ENCODE measurements around the gene COPS7A.
"Not testable (repeated sequence)": the region's sequence is repeated elsewhere in the genome, so short reads cannot be mapped to it uniquely, and the experiment has no call there.

The COPS7A gene

DNA sequence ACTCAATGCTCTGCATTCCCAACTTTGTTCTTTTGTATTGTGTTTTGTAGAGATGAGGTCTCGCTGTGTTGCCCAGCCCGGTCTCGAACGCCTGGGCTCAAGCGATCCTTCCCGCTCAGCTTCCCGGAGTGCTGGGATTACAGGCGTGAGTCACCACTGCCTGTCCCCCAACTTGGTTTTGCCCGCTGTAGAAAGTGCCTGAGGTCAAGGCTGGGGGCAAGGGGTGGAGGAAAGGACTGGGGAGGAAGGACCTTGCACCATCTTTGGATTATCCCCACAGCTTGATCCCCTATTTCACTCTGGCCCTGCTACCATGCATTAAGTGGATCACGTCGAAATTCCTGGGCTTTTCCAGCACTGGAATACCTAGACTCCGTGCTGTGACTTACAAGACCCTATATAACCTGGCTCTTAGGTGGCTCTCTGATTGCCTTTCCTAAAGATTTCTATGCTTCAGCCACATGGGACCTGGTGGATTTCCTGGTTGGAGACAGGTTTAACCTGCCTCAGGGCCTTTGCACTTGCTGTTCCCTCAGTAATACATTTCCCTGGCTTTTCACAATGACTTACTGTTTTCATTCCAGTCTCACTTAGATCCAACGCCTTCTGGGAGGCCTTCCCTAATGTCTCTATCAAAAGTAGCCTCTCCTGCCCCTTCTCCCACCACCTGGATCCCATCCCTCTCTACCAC lies 22.6 kb upstream of the COPS7A start:
- no peak for DNase-seq (ENCODE audit: low spot score)

DNA sequence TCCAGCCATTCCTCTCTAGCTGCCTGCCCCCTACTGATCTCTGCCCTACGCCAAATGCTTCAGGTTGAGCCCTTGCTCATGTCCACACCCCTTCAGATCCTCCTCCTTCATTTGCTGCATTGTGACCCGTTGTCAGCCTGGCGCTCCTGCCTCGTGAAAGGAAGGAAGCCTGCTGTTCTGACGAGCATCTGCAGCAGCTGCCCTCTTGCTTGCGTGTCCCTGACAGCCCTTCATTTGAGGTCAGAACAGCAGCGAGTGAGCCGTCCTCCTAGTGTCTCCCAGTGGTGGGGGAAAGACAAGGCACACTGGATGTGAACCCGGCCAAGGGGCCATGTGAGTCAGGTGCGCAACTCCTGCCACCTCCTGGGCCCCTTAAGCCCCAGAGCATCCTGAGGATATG lies 20.2 kb upstream of the COPS7A start:
- no peak for DNase-seq (ENCODE audit: low spot score)

DNA sequence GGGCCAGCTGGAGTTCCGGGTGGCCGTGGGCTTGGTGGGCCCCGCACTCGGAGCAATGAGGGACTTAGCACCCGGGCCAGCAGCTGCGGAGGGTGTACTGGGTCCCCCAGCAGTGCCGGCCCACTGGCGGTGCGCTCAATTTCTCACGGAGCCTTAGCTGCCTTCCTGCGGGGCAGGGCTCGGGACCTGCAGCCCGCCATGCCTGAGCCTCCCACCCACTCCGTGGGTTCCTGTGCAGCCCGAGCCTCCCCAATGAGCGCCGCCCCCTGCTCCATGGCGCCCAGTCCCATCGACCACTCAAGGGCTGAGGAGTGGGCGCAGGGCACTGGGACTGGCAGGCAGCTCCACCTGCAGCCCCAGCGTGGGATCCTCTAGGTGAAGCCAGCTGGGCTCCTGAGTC lies 15.5 kb upstream of the COPS7A start:
- DNase-seq (ENCODE audit: low spot score), result not testable (repeated sequence)

DNA sequence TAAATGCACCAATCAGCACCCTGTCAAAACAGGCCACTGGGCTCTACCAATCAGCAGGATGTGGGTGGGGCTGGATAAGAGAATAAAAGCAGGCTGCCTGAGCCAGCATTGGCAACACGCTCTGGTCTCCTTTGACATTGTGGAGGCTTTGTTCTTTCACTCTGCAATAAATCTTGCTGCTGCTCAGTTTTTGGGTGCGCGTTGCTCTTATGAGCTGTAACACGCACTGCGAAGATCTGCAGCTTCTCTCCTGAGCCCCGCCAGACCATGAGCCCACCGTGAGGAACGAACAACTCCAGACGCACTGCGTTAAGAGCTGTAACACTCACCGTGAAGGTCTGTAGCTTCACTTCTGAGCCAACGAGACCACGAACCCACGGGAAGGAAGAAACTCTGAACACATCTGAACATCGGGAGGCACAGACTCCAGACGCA lies 14.9 kb upstream of the COPS7A start:
- DNase-seq (ENCODE audit: low spot score), result no peak

DNA sequence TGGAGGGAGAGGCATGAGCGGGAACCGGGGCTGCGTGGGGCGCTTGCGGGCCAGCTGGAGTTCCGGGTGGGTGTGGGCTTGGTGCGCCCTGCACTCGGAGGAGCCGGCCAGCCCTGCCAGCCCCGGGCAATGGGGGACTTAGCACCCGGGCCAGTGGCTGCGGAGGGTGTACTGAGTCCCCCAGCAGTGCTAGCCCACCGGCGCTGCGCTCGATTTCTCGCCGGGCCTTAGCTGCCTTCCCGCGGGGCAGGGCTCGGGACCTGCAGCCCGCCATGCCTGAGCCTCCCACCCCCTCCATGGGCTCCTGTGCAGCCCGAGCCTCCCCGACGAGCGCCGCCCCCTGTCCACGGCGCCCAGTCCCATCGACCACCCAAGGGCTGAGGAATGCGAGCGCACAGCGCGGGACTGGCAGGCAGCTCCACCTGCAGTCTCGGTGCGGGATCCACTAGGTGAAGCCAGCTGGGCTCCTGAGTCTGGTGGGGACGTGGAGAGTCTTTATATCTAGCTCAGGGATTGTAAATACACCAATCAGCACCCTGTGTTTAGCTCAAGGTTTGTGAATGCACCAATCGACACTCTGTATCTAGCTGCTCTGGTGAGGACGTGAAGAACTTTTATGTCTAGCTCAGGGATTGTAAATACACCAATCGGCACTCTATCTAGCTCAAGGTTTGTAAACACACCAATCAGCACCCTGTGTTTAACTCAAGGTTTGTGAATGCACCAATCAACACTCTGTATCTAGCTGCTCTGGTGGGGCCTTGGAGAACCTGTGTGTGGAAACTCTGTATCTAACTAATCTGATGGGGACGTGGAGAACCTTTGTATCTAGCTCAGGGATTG lies 7.6 kb upstream of the COPS7A start:
- DNase-seq (ENCODE audit: low spot score), result not testable (repeated sequence)

DNA sequence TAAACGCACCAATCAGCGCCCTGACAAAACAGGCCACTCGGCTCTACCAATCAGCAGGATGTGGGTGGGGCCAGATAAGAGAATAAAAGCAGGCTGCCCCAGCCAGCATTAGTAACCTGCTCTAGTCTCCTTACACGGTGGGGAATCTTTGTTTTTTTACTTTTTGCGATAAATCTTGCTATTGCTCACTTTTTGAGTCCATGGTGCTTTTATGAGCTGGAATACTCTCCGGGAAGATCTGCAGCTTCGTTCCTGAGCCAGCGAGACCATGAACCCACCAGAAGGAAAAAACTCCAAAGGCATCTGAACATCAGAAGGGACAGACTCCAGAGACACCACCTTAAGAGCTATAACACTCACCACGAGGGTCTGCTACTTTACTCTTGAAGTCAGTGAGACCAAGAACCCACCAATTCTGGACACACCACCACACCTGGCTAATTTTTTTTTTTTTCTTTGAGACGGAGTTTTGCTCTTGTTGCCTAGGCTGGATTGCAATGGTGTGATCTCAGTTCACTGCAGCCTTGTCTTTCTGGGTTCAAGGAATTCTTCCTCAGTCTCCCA lies 6.9 kb upstream of the COPS7A start:
- no peak for DNase-seq (ENCODE audit: low spot score)

DNA sequence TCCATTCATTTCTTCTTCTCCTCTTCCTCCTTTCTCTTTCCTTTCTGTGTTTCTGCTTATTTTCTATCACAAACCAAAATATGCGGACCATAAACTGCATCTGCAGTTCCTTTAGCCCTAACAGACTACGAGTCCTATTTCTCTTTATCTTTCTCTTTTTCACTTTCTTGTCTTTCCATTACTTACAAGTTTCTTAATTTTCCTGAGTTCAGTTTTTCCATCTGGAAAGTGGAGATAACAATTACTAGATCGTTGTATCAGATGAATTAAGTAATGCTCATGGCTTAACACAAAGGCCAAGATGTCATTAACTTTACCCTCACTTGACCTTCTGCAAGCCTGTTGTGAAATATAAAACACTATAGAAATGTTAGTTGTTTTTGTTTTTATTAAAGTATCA lies 983 bp upstream of the COPS7A start:
- peak; percentile 44 for DNase-seq (ENCODE audit: low spot score)

DNA sequence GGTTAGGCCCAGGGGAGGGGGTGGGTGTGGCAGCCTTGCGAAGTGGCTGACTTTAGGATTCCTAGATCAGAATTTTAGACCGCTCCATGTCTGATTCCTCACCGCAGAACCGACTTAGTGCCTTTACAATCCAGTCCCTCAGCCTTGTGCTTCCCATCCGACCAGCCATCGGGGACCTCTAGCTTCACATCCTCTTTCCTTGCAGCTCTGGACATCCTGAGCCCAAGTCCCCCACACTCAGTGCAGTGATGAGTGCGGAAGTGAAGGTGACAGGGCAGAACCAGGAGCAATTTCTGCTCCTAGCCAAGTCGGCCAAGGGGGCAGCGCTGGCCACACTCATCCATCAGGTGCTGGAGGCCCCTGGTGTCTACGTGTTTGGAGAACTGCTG lies 557 bp downstream of the COPS7A start:
- DNase-seq (ENCODE audit: low spot score), result no peak

DNA sequence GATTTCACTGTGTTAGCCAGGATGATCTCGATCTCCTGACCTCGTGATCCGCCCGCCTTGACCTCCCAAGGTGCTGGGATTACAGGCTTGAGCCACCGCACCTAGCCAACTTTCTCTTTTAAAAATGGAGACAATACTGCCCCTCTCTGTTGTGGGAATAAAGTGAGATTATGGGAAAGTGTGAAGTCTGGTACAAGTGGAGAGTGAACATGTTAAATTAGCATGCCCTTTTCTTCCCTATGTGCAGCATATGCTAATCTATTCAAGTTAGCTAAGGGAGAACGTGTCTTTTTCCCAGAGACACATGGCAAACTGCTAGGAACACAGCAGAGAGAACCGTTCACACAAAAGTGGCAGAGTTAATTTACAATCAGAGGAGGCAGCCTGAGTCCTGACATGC lies 1.5 kb downstream of the COPS7A start:
- DNase-seq (ENCODE audit: low spot score), result no peak

DNA sequence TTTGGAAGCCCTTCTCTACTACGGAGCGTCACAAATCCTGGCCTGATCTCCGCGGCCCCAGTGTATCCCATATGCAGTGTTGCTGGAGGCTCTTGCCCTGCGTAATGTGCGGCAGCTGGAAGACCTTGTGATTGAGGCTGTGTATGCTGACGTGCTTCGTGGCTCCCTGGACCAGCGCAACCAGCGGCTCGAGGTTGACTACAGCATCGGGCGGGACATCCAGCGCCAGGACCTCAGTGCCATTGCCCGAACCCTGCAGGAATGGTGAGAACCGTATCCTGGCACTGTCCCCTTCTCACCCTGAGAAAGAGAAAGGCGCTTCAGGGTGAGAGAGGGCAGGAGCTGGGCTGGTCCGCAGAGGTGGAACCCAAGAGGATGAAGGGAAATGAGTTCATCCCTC lies 5.3 kb downstream of the COPS7A start:
- DNase-seq (ENCODE audit: low spot score), result no peak

DNA sequence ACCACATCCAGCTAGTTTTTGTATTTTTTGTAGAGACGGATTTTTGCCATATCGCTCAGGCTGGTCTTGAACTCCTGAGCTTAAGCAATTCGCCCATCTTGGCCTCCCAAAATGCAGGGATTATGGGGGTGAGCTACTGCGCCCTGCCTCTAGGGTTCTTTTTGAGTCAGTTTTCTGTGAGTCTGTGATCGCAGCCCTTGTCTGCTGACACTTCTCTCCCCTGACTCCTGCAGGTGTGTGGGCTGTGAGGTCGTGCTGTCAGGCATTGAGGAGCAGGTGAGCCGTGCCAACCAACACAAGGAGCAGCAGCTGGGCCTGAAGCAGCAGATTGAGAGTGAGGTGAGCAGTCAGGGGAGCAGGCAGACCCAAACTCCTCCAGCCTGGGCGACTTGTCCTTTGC lies 6.3 kb downstream of the COPS7A start:
- no peak for DNase-seq (ENCODE audit: low spot score)

DNA sequence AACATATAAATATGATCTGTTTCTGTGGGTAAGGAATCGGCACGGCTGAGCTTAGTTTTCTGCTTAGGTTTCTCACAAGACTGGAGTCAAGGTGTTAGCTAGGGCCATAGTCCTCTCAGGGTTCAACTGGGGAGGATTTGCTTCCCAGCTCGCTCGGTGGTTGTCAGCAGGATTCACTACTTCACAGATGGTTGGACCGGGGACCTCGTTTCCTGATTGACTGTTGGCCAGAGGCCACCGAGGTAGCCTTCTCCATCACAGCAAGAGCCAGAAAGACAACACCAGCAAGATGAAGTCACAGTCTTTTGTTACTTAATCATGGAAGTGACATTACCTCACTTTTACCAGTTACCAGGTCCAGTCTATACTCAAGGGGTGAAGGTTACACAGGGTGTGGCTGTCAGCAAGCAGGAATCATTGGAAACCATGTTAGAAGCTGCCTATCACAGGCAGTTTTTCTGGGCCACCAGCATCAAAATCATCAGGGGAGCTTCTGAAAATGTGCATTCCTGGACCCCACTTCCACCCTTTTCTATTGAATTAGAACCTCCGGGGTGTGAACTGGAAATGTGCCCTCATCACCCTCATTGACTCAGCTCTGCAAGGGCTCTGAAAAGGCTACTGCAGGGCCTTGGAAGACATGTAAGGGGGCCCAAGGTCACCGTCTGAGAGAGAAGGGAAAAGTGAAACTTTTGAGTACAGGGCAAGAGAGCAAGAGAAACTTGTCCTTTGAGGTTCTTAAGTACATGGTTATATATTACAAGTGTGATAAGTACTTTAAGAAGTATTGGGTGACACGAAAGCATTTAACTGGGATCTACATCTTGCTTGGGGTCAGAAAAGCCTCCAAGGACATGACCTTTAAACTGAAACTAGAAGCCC lies 10.9 kb downstream of the COPS7A start:
- no peak for DNase-seq (ENCODE audit: low spot score)

DNA sequence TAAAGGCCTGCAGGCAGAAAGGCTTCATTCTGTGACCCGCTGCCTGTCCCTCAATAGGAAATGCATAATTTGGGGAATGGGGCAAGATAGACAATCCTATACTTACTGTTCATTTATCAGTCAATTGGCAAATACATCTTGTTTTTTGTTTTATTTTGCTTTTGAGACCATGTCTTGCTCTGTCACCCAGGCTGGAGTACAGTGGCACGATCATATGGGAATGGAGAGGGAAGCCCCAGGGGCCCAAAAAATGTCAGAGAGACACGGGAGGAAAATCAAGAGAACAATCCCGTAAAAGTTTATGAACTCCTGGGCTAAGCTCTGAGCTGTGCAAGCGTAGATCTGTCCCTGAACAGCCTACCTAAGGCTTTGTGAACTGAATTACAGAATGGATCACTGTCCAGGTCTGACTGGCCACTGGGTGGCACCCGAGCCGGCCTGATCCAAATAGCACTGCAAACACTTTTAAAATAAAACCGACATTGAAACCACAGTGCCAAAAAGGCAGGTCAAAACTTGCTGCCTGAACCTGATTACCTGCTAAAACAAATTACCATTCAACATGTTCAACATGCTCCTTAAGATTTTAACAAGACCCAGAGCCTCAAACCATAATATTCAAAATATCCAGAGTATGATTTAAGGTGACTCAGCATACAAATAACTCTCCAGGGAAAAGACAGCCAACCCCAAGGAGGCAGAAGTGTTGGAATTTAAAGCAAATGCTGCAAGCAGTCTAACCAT lies 11.8 kb downstream of the COPS7A start:
- DNase-seq (ENCODE audit: low spot score), result peak; percentile 55

DNA sequence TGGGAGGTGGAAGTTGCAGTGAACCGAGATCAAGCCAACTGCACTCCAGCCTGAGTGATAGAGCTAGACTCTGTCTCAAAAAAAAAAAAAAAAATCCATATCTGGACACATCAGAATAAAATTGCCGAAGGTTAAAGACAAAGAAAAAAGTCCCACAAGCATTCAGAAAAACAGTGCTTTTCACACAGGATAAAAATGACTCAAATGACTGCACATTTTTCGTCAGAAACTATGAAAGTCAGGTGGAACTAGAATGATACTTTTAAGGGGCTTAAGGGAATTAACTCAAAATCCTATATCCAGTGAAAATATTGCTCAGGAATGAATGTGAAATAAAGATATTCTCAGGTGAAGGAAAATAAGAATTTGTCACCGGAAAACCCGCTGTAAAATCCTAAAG lies 12.9 kb downstream of the COPS7A start:
- no peak for DNase-seq (ENCODE audit: low spot score)

DNA sequence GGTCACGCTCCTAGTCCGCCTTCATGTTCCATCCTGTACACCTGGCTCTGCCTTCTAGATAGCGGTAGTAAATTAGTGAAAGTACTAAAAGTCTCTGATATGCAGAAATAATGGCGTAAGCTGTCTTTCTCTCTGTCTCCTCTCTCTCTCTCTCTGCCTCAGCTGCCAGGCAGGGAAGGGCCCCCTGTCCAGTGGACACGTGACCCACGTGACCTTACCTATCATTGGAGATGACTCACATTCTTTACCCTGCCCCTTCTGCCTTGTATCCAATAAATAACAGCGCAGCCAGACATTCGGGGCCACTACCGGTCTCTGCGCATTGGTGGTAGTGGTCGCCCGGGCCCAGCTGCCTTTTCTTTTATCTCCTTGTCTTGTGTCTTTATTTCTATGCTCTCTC lies 18.2 kb downstream of the COPS7A start:
- DNase-seq (ENCODE audit: low spot score), result not testable (repeated sequence)

DNA sequence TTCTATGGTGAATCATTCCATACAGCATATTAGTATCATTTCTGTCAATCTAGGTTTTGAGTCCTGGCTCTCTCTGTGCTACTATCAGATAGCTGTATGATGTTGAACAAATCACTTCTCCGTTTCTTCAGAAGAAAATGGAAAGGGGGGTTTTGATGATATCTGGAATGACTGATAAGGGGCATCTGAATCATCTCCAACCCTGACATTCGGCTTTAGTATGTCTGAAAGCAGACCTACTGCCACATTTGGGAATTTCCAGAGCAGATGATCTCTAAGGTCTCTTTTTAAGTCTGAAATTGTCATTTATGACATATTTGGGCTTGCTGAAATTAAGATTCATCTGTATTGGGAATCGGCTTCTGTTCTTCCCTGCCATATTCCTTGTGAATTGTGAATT lies 19.0 kb downstream of the COPS7A start:
- no peak for DNase-seq (ENCODE audit: low spot score)

DNA sequence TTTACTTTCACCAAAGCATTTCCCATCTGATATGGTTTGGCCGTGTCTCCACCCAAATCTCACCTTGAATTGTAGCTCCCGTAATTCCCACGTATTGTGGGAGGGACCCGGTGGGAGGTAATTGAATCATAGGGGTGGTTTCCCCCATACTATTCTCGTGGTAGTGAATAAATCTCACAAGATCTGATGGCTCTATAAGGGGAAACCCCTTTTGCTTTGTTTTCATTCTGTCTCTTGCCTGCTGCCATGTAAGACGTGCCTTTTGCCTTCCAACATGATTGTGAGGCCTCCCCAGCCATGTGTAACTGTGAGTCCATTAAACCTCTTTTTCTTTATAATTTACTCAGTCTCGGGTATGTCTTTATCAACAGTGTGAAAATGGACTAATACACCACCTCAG lies 19.5 kb downstream of the COPS7A start:
- not testable (repeated sequence) for DNase-seq (ENCODE audit: low spot score)

DNA sequence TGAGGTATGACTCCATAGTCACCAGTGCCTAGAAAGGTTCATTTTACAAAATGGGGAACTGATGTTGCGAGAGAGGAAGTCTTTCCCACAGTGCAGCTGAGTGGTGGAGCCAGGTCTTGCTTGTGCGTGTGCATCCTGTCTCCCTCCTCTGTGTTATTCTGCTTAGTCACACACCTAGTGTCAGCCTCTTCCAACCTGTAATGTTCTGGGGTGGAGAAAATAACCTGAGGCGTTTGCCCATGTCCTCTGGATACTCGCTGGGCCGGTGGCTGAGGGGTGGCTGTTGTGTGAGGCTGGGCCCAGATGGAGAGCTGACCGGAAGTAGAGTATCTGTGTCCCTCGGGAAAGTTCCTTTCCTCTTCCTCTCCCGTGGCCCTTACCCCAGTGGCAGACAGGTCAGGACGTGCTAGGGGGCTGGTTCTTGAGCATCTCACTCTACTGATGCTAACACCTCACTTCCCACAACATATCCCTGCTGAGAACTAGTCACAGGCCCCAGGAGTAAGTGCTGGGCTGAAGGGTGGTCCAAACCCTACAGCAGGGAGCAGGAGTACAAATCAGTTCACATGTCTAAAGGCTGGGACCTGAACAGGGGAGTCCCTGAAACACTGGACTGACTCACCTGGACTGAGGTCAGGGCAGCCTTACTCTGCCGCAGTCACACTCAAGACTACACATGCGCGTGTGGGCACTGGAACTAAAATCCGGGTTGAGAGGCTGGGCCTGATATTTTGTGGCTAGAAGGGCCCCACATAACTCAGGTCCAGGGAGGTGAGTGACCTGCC lies 22.1 kb downstream of the COPS7A start:
- DNase-seq (ENCODE audit: low spot score), result no peak

DNA sequence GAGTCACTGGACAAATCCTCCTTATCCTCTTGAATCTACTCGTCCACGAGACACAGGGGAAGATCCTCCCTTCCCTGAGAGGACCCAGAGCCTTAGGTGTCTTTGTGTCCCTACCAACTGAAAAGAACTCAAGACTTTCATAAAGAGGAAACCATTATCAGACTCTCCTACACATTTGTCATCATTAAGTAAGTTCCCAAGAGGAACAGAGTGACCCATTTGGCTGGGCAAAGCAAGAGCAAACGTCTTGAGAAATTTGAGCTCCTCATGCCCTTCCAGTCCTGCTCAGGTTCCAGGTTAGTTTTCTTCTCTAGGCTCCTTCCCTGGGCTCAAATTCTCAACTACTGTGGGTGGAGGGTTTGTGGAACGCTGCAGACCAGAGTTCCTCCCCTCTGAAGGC lies 23.4 kb downstream of the COPS7A start:
- no peak for DNase-seq (ENCODE audit: low spot score)

DNA sequence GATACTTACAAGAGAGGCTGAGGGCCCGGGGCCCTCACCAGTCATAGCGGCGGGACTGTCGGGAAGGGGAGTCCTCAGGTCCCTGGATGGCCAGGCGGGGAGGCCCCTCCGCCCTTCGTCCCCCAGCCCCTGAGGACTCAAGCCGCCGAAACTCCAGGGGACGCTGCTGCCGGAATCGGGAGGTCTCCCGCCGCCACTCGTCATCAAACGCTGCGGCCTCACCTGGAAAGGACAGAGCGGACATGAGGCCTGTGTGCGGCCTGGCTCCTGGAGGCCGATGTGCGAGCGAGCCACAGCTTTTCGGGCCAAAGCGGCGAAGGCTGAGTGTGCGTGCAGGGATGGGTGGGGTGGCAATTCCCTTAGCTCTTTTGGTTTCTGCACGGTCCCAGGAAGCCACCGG lies 24.9 kb downstream of the COPS7A start:
- DNase-seq (ENCODE audit: low spot score), result no peak

DNA sequence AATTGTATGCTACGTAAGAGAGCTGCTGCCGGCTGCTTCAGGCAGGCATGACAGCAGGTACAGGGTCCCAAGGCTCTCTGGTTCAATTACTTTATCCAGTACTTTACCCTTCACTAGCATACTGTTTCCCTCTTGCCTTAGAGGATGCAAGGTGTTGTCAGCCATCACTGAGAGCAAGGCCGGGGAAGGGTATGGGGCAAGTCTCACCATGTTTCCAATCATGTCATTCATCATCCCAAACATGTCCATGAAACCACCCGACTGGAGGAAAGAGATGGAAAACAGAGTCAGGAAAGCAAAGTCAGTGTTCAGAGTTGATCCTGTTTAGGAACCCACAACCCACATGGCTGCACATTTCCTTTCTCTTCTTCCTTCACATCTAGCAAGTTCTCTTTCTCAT lies 26.7 kb downstream of the COPS7A start:
- DNase-seq (ENCODE audit: low spot score), result no peak
